IMR-90 (cell line): ENCODE results near the gene DGKB.

Experiments used
- BHLHE40 ChIP-seq: fragments of 150-350 bp; IDR thresholded peaks from 2 replicates; pipeline ENCODE4 v1.6.1; 2016; ENCODE audit warnings: mild to moderate bottlenecking, low read depth, low read length
- CEBPB ChIP-seq: IDR thresholded peaks from 2 replicates; pipeline ENCODE4 v1.6.1; 2012; ENCODE audit warnings: low read depth, low read length, improper control_type of control experiment
- CTCF ChIP-seq: conservative IDR thresholded peaks from 2 replicates; pipeline ENCODE4 v1.5.1; 2012; ENCODE audit warnings: mild to moderate bottlenecking, low read depth, low read length, improper control_type of control experiment
- POLR2A ChIP-seq: IDR thresholded peaks from 2 replicates; pipeline ENCODE4 v1.6.1; 2012; ENCODE audit warnings: mild to moderate bottlenecking, low read depth, low read length
- RAD21 ChIP-seq: IDR thresholded peaks from 2 replicates; pipeline ENCODE4 v1.6.1; 2012; ENCODE audit warnings: low read length, improper control_type of control experiment
- RCOR1 ChIP-seq: IDR thresholded peaks from 2 replicates; pipeline ENCODE4 v1.6.1; 2012; ENCODE audit warnings: mild to moderate bottlenecking, low read length, improper control_type of control experiment; ENCODE audit not compliant: insufficient replicate concordance
- RFX5 ChIP-seq: IDR thresholded peaks from 2 replicates; pipeline ENCODE4 v1.8.0; 2012; ENCODE audit warnings: low read depth, mild to moderate bottlenecking, low read length, moderate library complexity
- SMC3 ChIP-seq: fragments of 150-350 bp; IDR thresholded peaks from 2 replicates; pipeline ENCODE4 v1.6.1; 2016; ENCODE audit warnings: low read depth, mild to moderate bottlenecking, antibody characterized with exemption, low read length, moderate library complexity
- USF2 ChIP-seq: fragments of 150-350 bp; IDR thresholded peaks from 2 replicates; pipeline ENCODE4 v1.6.1; 2017; ENCODE audit warnings: mild to moderate bottlenecking, antibody characterized with exemption, low read length, low read depth

GRCh38 chr7:14766747-14767146, 135.8 kb downstream of the DGKB start:
- TF ChIP-seq CTCF (no peak), USF2 (no peak), CEBPB (no peak), SMC3 (no peak), POLR2A (no peak), RFX5 (no peak), RAD21 (no peak), BHLHE40 (no peak), RCOR1 (no peak)
